SK-N-MC (cell line): ENCODE results near the gene FBXL2.

ENCODE experiments used
- EZH2 ChIP-seq: fragments of 200-600 bp; sonication (generic); IDR thresholded peaks from one replicate; pipeline ENCODE4 v1.6.1; 2017; ENCODE audit warnings: antibody characterized with exemption
- POLR2AphosphoS5 ChIP-seq: IDR thresholded peaks from 2 replicates; pipeline ENCODE4 v1.6.1; 2012; ENCODE audit warnings: mild to moderate bottlenecking, low read depth, low read length, borderline replicate concordance

GRCh38 chr3:33394403-33395054 lies 117.3 kb downstream of the FBXL2 start:
- TF ChIP-seq POLR2AphosphoS5 (no peak), EZH2 (no peak)
